Suprapubic skin (tissue), 4 donors: Measurements from ENCODE around the gene TMED10. TPM values are rescaled to one million over a fixed set of nuclear protein-coding genes. Genes with fewer than 3 reads are reported as not detected.
A peak's percentile ranks its signal among the peaks of the same experiment; 100 is the strongest.

ENCODE experiments used
- DNase-seq, 2 donors: peaks; one replicate each; pipeline ENCODE4 v3.0.0-alpha.2; 2019; ENCODE audit warnings: low spot score in 2 of 2
- H3K27ac ChIP-seq: fragments of 200-600 bp; sonication (generic); one replicate; pipeline ENCODE4 v1.5.1; 2019
- H3K27me3 ChIP-seq: fragments of 200-600 bp; sonication (generic); one replicate; pipeline ENCODE4 v1.5.1; 2019
- H3K36me3 ChIP-seq: fragments of 200-600 bp; sonication (generic); one replicate; pipeline ENCODE4 v1.5.1; 2019
- H3K4me1 ChIP-seq: fragments of 200-600 bp; sonication (generic); one replicate; pipeline ENCODE4 v1.5.1; 2019
- H3K4me3 ChIP-seq: fragments of 200-600 bp; sonication (generic); one replicate; pipeline ENCODE4 v1.5.1; 2019; ENCODE audit warnings: mild to moderate bottlenecking
- H3K9me3 ChIP-seq: fragments of 200-600 bp; sonication (generic); one replicate; pipeline ENCODE4 v1.5.1; 2019
- CTCF ChIP-seq, 2 donors: fragments of 200-600 bp in 1 of 2; fragments of 450-650 bp in 1 of 2; sonication (generic) in 1 of 2; IDR thresholded peaks; one replicate each; pipeline ENCODE4 v1.5.1; 2016 to 2019; ENCODE audit warnings: antibody characterized with exemption in 2 of 2, mild to moderate bottlenecking in 1 of 2, moderate library complexity in 1 of 2
- EP300 ChIP-seq: sonication (generic); formaldehyde crosslinking; IDR thresholded peaks from one replicate; pipeline ENCODE4 v1.6.1; 2017; ENCODE audit warnings: antibody characterized with exemption
- POLR2A ChIP-seq, 2 donors: fragments of 450-650 bp; IDR thresholded peaks; one replicate each; pipeline ENCODE4 v1.6.1; 2017; ENCODE audit warnings: antibody characterized with exemption in 2 of 2, mild to moderate bottlenecking in 2 of 2, moderate library complexity in 2 of 2
- POLR2AphosphoS5 ChIP-seq, 3 donors: sonication (generic); formaldehyde crosslinking; IDR thresholded peaks; one replicate each; pipeline ENCODE4 v1.6.1; 2017; ENCODE audit warnings: antibody characterized with exemption in 3 of 3
- WGBS: methylation state at CpG from one replicate; pipeline ENCODE4 v1.1.5; 2018; 5-methylcytosine and 5-hydroxymethylcytosine counted together
- total RNA-seq, 4 donors: library from RNA; depleted of rRNA; stranded (reverse); fragments of >200 nt; gene quantifications; one replicate each; pipeline ENCODE4 v1.1.0, GENCODE V29; 2016

Gene TMED10
- total RNA-seq, 4 donors from 2014 or later = 123 to 235 (median 198) TPM

- TF ChIP-seq POLR2AphosphoS5 (IDR thresholded peaks at IDR 0.05) (no peak), CTCF (IDR thresholded peaks at IDR 0.05) (no peak)
- 89% methylated on average over 2 of the region's 2 CpGs for whole genome bisulfite sequencing
- Histone ChIP-seq H3K27me3 (no peaks in the 10 kb centered on the region), H3K27ac (no peak overlapping the region), H3K4me1 (peaks cover 50% of the 10 kb centered on the region), H3K4me3 (no peak overlapping the region), H3K36me3 (peaks cover 19% of the 10 kb centered on the region), H3K9me3 (no peaks in the 10 kb centered on the region)
- DNase-seq = no peak
Measured at GRCh38 chr14:75139185-75139584, 37.2 kb downstream of the TMED10 start.

- Histone ChIP-seq H3K4me3 (no peak overlapping the region), H3K27me3 (no peaks in the 10 kb centered on the region), H3K9me3 (no peaks in the 10 kb centered on the region), H3K27ac (no peak overlapping the region), H3K4me1 (peaks cover 44% of the 10 kb centered on the region), H3K36me3 (peaks cover 22% of the 10 kb centered on the region)
- 54% methylated on average over 1 of the region's 1 CpG for WGBS
- DNase-seq = no peak
- TF ChIP-seq EP300 = no peak
- TF ChIP-seq CTCF (IDR thresholded peaks at IDR 0.05) = no peak
- TF ChIP-seq POLR2A (IDR thresholded peaks at IDR 0.05) = no peak
- TF ChIP-seq POLR2AphosphoS5 (IDR thresholded peaks at IDR 0.05) = no peak
Measured at GRCh38 chr14:75138492-75138891, 37.9 kb downstream of the TMED10 start.

- no peaks in the 10 kb centered on the region for H3K9me3 ChIP-seq
- no peak overlapping the region for H3K27ac ChIP-seq
- TF ChIP-seq CTCF (IDR thresholded peaks at IDR 0.05) = no peak
- no peak for TF ChIP-seq POLR2AphosphoS5 (IDR thresholded peaks at IDR 0.05)
- TF ChIP-seq POLR2A (IDR thresholded peaks at IDR 0.05) = no peak
- TF ChIP-seq EP300 = no peak
- H3K27me3 ChIP-seq = no peaks in the 10 kb centered on the region
- H3K4me3 ChIP-seq = no peak overlapping the region
- H3K4me1 ChIP-seq = peaks cover 39% of the 10 kb centered on the region
- 55% methylated on average over 6 of the region's 6 CpGs for WGBS
- no peak for DNase-seq
- H3K36me3 ChIP-seq = peaks cover 26% of the 10 kb centered on the region
Measured at GRCh38 chr14:75134644-75135043, 41.8 kb downstream of the TMED10 start.

GRCh38 chr14:75133597-75133996 lies 42.8 kb downstream of the TMED10 start:
- Histone ChIP-seq H3K9me3 (no peaks in the 10 kb centered on the region), H3K4me3 (no peak overlapping the region), H3K4me1 (peaks cover 31% of the 10 kb centered on the region), H3K27ac (no peak overlapping the region), H3K36me3 (peaks cover 26% of the 10 kb centered on the region), H3K27me3 (no peaks in the 10 kb centered on the region)
- TF ChIP-seq POLR2AphosphoS5 (IDR thresholded peaks at IDR 0.05) = no peak
- TF ChIP-seq POLR2A (IDR thresholded peaks at IDR 0.05) = no peak
- TF ChIP-seq EP300 = no peak
- TF ChIP-seq CTCF (IDR thresholded peaks at IDR 0.05) = no peak
- DNase-seq = no peak
- 40% methylated on average over 2 of the region's 2 CpGs for WGBS

GRCh38 chr14:75132382-75133086 lies 43.9 kb downstream of the TMED10 start:
- no peak for DNase-seq
- Histone ChIP-seq H3K9me3 (no peaks in the 10 kb centered on the region), H3K4me3 (no peak overlapping the region), H3K36me3 (peaks cover 26% of the 10 kb centered on the region), H3K27ac (peak overlapping the region; percentile 6), H3K27me3 (no peaks in the 10 kb centered on the region), H3K4me1 (peaks cover 32% of the 10 kb centered on the region)
- WGBS = 35% methylated on average over 4 of the region's 4 CpGs
- TF ChIP-seq CTCF (IDR thresholded peaks at IDR 0.05) (peak; percentile 50 to 93), POLR2A (IDR thresholded peaks at IDR 0.05) (no peak), EP300 (no peak)
